K562 (cell line): ENCODE measurements around the gene IMPA2. TPM values are rescaled to one million over a fixed set of nuclear protein-coding genes. Genes with fewer than 3 reads are reported as not detected.
"Not testable (repeated sequence)": the region's sequence is repeated elsewhere in the genome, so short reads cannot be mapped to it uniquely, and the experiment has no call there.

Experiments used
- ATAC-seq: fragments of 200-7000 bp; cut with Tn5 transposase; 3 replicates; pipeline ENCODE4 v1.9.1; 2020; ENCODE audit warnings: moderate library complexity
- BruUV-seq: library from RNA; stranded (reverse); fragments of 400-500 nt; replicated peaks from 2 replicates; lab custom pipeline; 2021; lab: Mats Ljungman, UMichigan
- CTCF ChIA-PET: fragments of 300-600 bp; formaldehyde crosslinking; extraction: SDS; loops from one replicate; lab custom pipeline; 2021; ENCODE audit warnings: low intra/inter-chr PET ratio; lab: Yijun Ruan, JAX
- POLR2A ChIA-PET: fragments of 300-600, 350-650 bp; sonication (Branson Sonifier 250); formaldehyde crosslinking; extraction: SDS; loops from one replicate; lab custom pipeline; 2021; ENCODE audit warnings: antibody characterized with exemption, inconsistent platforms; lab: Yijun Ruan, JAX
- DNase-seq, 4 experiments: peaks; one replicate each; pipeline versions ENCODE4 v3.0.0 to v3.0.0-alpha.2; 2011 to 2018; ENCODE audit warnings: low spot score in 3 of 4, mixed read lengths in 3 of 4; ENCODE audit errors: extremely low read depth in 1 of 4
- FAIRE-seq: peaks from 2 replicates; lab custom pipeline; 2011; peaks lifted over from hg19 to GRCh38; lab: Jason Lieb, UNC
- H2AFZ ChIP-seq: 2 replicates; pipeline ENCODE4 v1.6.0; 2011; ENCODE audit warnings: low read depth, low read length, control low read depth, inconsistent platforms
- H3K27ac ChIP-seq: fragments of 200-600 bp; 3 replicates; pipeline ENCODE4 v1.8.0; 2011; ENCODE audit warnings: low read depth, mild to moderate bottlenecking, control low read depth, inconsistent platforms, low read length, moderate library complexity, mixed read lengths; ENCODE audit errors: extremely low read depth
- H3K27me3 ChIP-seq, 2 experiments: fragments of 300-600 bp in 1 of 2; 2 replicates in 1 of 2; 3 replicates in 1 of 2; pipeline versions ENCODE4 v1.6.0 to v1.8.0; 2011; ENCODE audit warnings: inconsistent platforms in 2 of 2, low read length in 2 of 2, mild to moderate bottlenecking in 1 of 2, mixed read lengths in 1 of 2, moderate library complexity in 1 of 2; ENCODE audit not compliant: control insufficient read depth in 2 of 2, insufficient read depth in 2 of 2
- H3K36me3 ChIP-seq: fragments of 300-600 bp; 3 replicates; pipeline ENCODE4 v1.8.0; 2011; ENCODE audit warnings: mild to moderate bottlenecking, low read length, inconsistent platforms; ENCODE audit not compliant: control insufficient read depth, insufficient read depth
- H3K4me1 ChIP-seq, 2 experiments: fragments of 200-600 bp in 1 of 2; replicated peaks in 1 of 2; 2 replicates in 1 of 2; 3 replicates in 1 of 2; pipeline versions ENCODE4 v1.5.1 to v1.8.0; 2011; ENCODE audit warnings: inconsistent platforms in 2 of 2, low read length in 2 of 2, mild to moderate bottlenecking in 1 of 2, mixed read lengths in 1 of 2, moderate library complexity in 1 of 2; ENCODE audit not compliant: control insufficient read depth in 2 of 2, insufficient read depth in 2 of 2
- H3K4me2 ChIP-seq: 2 replicates; pipeline ENCODE4 v1.6.1; 2011; ENCODE audit warnings: low read length, control low read depth, inconsistent platforms, mixed read lengths; ENCODE audit not compliant: insufficient read depth
- H3K4me3 ChIP-seq: fragments of 200-600 bp; sonication (generic), shearing (Covaris generic); 2 replicates; pipeline ENCODE4 v1.5.1; 2016; ENCODE audit warnings: control low read depth, inconsistent platforms
- H3K79me2 ChIP-seq: fragments of 200-600 bp; 3 replicates; pipeline ENCODE4 v1.8.0; 2011; ENCODE audit warnings: low read length, inconsistent platforms; ENCODE audit not compliant: control insufficient read depth, insufficient read depth
- H3K9ac ChIP-seq, 2 experiments: 2 replicates each; pipeline versions ENCODE4 v1.6.0 to v1.6.1; 2011; ENCODE audit warnings: low read depth in 2 of 2, low read length in 2 of 2, control low read depth in 1 of 2, inconsistent platforms in 1 of 2, mild to moderate bottlenecking in 1 of 2, mixed read lengths in 1 of 2; ENCODE audit not compliant: insufficient read depth in 1 of 2
- H3K9me1 ChIP-seq: one replicate; pipeline ENCODE4 v1.6.0; 2011; ENCODE audit warnings: inconsistent platforms, mild to moderate bottlenecking, low read length, moderate library complexity; ENCODE audit not compliant: control insufficient read depth, insufficient read depth
- H3K9me3 ChIP-seq: replicated peaks from 2 replicates; pipeline ENCODE4 v1.5.1; 2011; ENCODE audit warnings: low read depth, low read length, inconsistent platforms; ENCODE audit not compliant: control insufficient read depth, insufficient read depth
- H4K20me1 ChIP-seq: replicated peaks from 2 replicates; pipeline ENCODE4 v1.6.1; 2011; ENCODE audit warnings: low read length, inconsistent platforms, mixed read lengths; ENCODE audit not compliant: control insufficient read depth, insufficient read depth
- C11orf30 ChIP-seq: fragments of 450-650 bp; IDR thresholded peaks from 2 replicates; pipeline ENCODE4 v1.6.1; 2016; ENCODE audit warnings: low read depth, mild to moderate bottlenecking
- MAFG ChIP-seq: fragments of 450-650 bp; conservative IDR thresholded peaks from 2 replicates; pipeline ENCODE4 v1.6.1; 2016; ENCODE audit warnings: missing genetic modification characterization, missing compliant biosample characterization
- RAD21 ChIP-seq, 2 experiments: fragments of 250-450 bp in 1 of 2; fragments of 450-650 bp in 1 of 2; sonication (Bioruptor Pico) in 1 of 2; formaldehyde crosslinking in 1 of 2; IDR thresholded peaks in 1 of 2; conservative IDR thresholded peaks in 1 of 2; 2 replicates each; pipeline versions ENCODE4 v1.4.0 to v1.8.0; 2020 to 2022; ENCODE audit warnings: mild to moderate bottlenecking in 2 of 2, moderate library complexity in 1 of 2
- ZNF316 ChIP-seq: fragments of 450-650 bp; IDR thresholded peaks from 2 replicates; pipeline ENCODE4 v1.6.1; 2016
- WGBS: fragments of 100-300 bp; shearing (Covaris generic); methylation state at CpG from one replicate; pipeline ENCODE4 v1.1.6; 2016; ENCODE audit warnings: low coverage, mixed read lengths; ENCODE audit not compliant: insufficient coverage; ENCODE audit errors: missing lambda C conversion rate; 5-methylcytosine and 5-hydroxymethylcytosine counted together
- in situ Hi-C: fragments of 300-500 bp; cut with MboI; formaldehyde crosslinking; loops from 4 replicates; pipeline ENCODE4 v1.15.0; 2018; ENCODE audit warnings: inconsistent platforms, mixed read lengths
- intact Hi-C: fragments of 100-400 bp; cut with micrococcal nuclease; formaldehyde crosslinking; loops from 2 replicates; pipeline ENCODE4 v1.14.2; 2022
- polyA plus RNA-seq, 8 experiments: library from polyadenylated mRNA; depleted of rRNA in 4 of 8; stranded (reverse) in 5 of 8; unstranded in 3 of 8; fragments of >200 nt; fragmentation: Nextera tagmentation in 2 of 8; fragmentation: Illumina TruSeq in 1 of 8; extraction: Ambion mirVana in 2 of 8; extraction: Trizol in 1 of 8; gene quantifications; 2 replicates each; pipeline versions ENCODE4 v1.2.1 to v1.2.3, GENCODE V29; 2011 to 2014; ENCODE audit warnings: inconsistent platforms in 1 of 8, missing spikeins in 1 of 8
- total RNA-seq, 7 experiments: library from RNA; depleted of rRNA in 6 of 7; stranded (reverse); fragments of >200 nt in 6 of 7; fragmentation: Illumina TruSeq in 2 of 7; extraction: Trizol in 2 of 7; gene quantifications; 2 replicates each; pipeline versions ENCODE4 v1.2.1 to v1.2.3, GENCODE V29; 2011 to 2021; ENCODE audit warnings: low replicate concordance in 1 of 7
- TF ChIP-seq, protein P1 (sequence below), 3 experiments: IDR thresholded peaks in 2 of 3; conservative IDR thresholded peaks in 1 of 3; 2 replicates each; pipeline ENCODE4 v1.5.1; 2011 to 2012; ENCODE audit warnings: low read length in 3 of 3, mild to moderate bottlenecking in 3 of 3, control low read depth in 2 of 3, improper control_type of control experiment in 1 of 3, inconsistent platforms in 1 of 3, low read depth in 1 of 3, mixed read lengths in 1 of 3, moderate library complexity in 1 of 3; ENCODE audit not compliant: insufficient read depth in 2 of 3
- TF ChIP-seq, protein P2 (sequence below): IDR thresholded peaks from 2 replicates; pipeline ENCODE4 v1.6.1; 2011; ENCODE audit warnings: borderline replicate concordance, low read depth, mild to moderate bottlenecking, moderate library complexity, low read length; ENCODE audit not compliant: insufficient read depth, poor library complexity, severe bottlenecking

The IMPA2 gene
- total and polyA plus RNA-seq, 9 of the 15 experiments (the other 6 are each of a cell fraction or from before 2014, with no cell fraction given), result 0.62 to 11.3 (median 5.7) TPM

DNA sequence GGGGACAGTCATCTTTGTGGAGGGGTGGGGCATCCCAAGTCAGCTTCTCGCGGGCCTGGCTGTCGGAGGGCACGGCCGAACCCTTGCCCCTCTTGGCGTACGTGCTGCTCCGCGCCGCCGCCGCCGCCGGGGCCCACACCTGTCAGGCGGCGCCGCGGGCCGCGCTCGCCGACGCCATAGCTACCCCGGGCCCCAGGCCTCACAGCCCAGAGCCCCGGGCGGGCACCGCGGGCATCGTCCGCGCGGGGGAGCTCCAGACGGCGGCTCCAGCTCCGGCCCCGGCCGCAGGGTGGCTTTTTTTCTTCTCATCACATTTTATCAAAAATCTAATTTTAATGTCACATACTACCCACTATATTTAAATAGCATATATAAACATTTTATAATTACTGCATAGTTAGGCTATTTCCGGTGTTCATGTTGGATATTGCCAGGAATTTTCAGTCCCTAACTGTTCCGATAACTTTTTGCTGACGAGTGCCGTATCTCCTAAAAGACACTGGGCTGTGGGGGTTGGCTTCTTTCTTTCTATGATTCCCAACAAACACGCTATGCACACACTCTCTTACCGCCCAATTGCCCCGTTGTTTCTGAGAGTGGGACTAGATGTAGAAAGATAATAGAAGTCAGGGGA is 87.1 kb downstream of the IMPA2 start:
- H4K20me1 ChIP-seq, H3K9ac ChIP-seq, intact Hi-C loops, H3K79me2 ChIP-seq, H3K4me3 ChIP-seq, CTCF ChIA-PET, DNase-seq, H3K27ac ChIP-seq, H3K9me3 ChIP-seq, H3K36me3 ChIP-seq, in situ Hi-C loops, BruUV-seq, H2AFZ ChIP-seq, FAIRE-seq, H3K9me1 ChIP-seq: not testable (repeated sequence)
- ATAC-seq, result peak; percentile 89
- peak overlapping the region; percentile 32 for H3K4me2 ChIP-seq
- peaks cover 0 to 19% of the 10 kb centered on the region in 2 experiments; a peak in 2 of 5 replicates for H3K4me1 ChIP-seq
- H3K27me3 ChIP-seq, result peaks cover 2 to 22% of the 10 kb centered on the region in 2 experiments; a peak in 4 of 5 replicates
- 25% methylated on average over 38 of the region's 44 CpGs for WGBS
- peak; percentile 62; the same call in 1 of the 2 replicates for TF ChIP-seq C11orf30
- peak in 1 of 2 experiments; percentile 42; a peak in 2 of 4 replicates for TF ChIP-seq RAD21 (CRISPR knock-in tag; conservative IDR thresholded peaks at IDR 0.05 in 1 of 2, IDR thresholded peaks at IDR 0.05 in 1 of 2)
- TF ChIP-seq, protein P1, sequence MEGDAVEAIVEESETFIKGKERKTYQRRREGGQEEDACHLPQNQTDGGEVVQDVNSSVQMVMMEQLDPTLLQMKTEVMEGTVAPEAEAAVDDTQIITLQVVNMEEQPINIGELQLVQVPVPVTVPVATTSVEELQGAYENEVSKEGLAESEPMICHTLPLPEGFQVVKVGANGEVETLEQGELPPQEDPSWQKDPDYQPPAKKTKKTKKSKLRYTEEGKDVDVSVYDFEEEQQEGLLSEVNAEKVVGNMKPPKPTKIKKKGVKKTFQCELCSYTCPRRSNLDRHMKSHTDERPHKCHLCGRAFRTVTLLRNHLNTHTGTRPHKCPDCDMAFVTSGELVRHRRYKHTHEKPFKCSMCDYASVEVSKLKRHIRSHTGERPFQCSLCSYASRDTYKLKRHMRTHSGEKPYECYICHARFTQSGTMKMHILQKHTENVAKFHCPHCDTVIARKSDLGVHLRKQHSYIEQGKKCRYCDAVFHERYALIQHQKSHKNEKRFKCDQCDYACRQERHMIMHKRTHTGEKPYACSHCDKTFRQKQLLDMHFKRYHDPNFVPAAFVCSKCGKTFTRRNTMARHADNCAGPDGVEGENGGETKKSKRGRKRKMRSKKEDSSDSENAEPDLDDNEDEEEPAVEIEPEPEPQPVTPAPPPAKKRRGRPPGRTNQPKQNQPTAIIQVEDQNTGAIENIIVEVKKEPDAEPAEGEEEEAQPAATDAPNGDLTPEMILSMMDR (IDR thresholded peaks at IDR 0.05 in 2 of 3, conservative IDR thresholded peaks at IDR 0.05 in 1 of 3; ENCODE audit: insufficient read depth in 2 of 3, low read depth in 1 of 3, low read length in 3 of 3), result peak; percentile 40 to 85 (median 59); a peak in 5 of 6 replicates
- TF ChIP-seq MAFG (tag), result peak; percentile 59
- TF ChIP-seq, protein P2, sequence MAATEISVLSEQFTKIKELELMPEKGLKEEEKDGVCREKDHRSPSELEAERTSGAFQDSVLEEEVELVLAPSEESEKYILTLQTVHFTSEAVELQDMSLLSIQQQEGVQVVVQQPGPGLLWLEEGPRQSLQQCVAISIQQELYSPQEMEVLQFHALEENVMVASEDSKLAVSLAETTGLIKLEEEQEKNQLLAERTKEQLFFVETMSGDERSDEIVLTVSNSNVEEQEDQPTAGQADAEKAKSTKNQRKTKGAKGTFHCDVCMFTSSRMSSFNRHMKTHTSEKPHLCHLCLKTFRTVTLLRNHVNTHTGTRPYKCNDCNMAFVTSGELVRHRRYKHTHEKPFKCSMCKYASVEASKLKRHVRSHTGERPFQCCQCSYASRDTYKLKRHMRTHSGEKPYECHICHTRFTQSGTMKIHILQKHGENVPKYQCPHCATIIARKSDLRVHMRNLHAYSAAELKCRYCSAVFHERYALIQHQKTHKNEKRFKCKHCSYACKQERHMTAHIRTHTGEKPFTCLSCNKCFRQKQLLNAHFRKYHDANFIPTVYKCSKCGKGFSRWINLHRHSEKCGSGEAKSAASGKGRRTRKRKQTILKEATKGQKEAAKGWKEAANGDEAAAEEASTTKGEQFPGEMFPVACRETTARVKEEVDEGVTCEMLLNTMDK, result peak; percentile 70
- TF ChIP-seq ZNF316, result peak; percentile 76
- POLR2A ChIA-PET, result interaction anchor here (1.2 kb wide), 1 partner anchor 19 kb away, joined by 3 read pairs; no protein-coding TSS in a partner anchor
